Mucosa of stomach (tissue), 1 donor: ENCODE results near the gene PALM.
"Not testable (repeated sequence)": the region's sequence is repeated elsewhere in the genome, so short reads cannot be mapped to it uniquely, and the experiment has no call there.

Experiments
- H3K27me3 ChIP-seq: one replicate; pipeline ENCODE4 v1.7.0; 2013; ENCODE audit warnings: mild to moderate bottlenecking, low read length; ENCODE audit not compliant: control insufficient read depth, insufficient read depth
- H3K36me3 ChIP-seq: one replicate; pipeline ENCODE4 v1.7.0; 2013; ENCODE audit warnings: low read length; ENCODE audit not compliant: control insufficient read depth, insufficient read depth
- H3K4me1 ChIP-seq: one replicate; pipeline ENCODE4 v1.7.0; 2013; ENCODE audit warnings: mild to moderate bottlenecking, low read length; ENCODE audit not compliant: control insufficient read depth, insufficient read depth
- H3K4me3 ChIP-seq: one replicate; pipeline ENCODE4 v1.7.0; 2013; ENCODE audit warnings: low read length
- H3K9ac ChIP-seq: one replicate; pipeline ENCODE4 v1.7.0; 2013; ENCODE audit warnings: mild to moderate bottlenecking, low read length, moderate library complexity
- H3K9me3 ChIP-seq: one replicate; pipeline ENCODE4 v1.7.0; 2013; ENCODE audit warnings: mild to moderate bottlenecking, low read length, moderate library complexity; ENCODE audit not compliant: control insufficient read depth
- donor health status: Pancreatic carcinoma.

PALM gene

GRCh38 chr19:702847-703246, 5.9 kb upstream of the PALM start:
- not testable (repeated sequence) for H3K9ac ChIP-seq, H3K9me3 ChIP-seq, H3K4me3 ChIP-seq, H3K4me1 ChIP-seq, H3K36me3 ChIP-seq, H3K27me3 ChIP-seq

GRCh38 chr19:703329-703650, 5.4 kb upstream of the PALM start:
- Histone ChIP-seq H3K36me3 (no peaks in the 10 kb centered on the region), H3K9me3 (no peaks in the 10 kb centered on the region), H3K4me1 (peaks cover 3% of the 10 kb centered on the region), H3K4me3 (no peak overlapping the region), H3K27me3 (peaks cover 10% of the 10 kb centered on the region), H3K9ac (no peak overlapping the region)

GRCh38 chr19:703651-704446, 4.9 kb upstream of the PALM start:
- Histone ChIP-seq H3K27me3 (peaks cover 13% of the 10 kb centered on the region), H3K4me3 (no peak overlapping the region), H3K4me1 (peaks cover 3% of the 10 kb centered on the region), H3K9ac (no peak overlapping the region), H3K9me3 (no peaks in the 10 kb centered on the region), H3K36me3 (no peaks in the 10 kb centered on the region)

- no peak overlapping the region for H3K4me3 ChIP-seq
- H3K4me1 ChIP-seq: peaks cover 3% of the 10 kb centered on the region
- H3K9me3 ChIP-seq: no peaks in the 10 kb centered on the region
- no peaks in the 10 kb centered on the region for H3K36me3 ChIP-seq
- no peak overlapping the region for H3K9ac ChIP-seq
- H3K27me3 ChIP-seq: peaks cover 16% of the 10 kb centered on the region
These were observed 4.3 kb upstream of the PALM start for GRCh38 chr19:704447-704741.

GRCh38 chr19:709196-709964, 645 bp downstream of the PALM start:
- no peaks in the 10 kb centered on the region for H3K36me3 ChIP-seq
- peaks cover 3% of the 10 kb centered on the region for H3K4me1 ChIP-seq
- no peak overlapping the region for H3K4me3 ChIP-seq
- peaks cover 23% of the 10 kb centered on the region for H3K27me3 ChIP-seq
- no peaks in the 10 kb centered on the region for H3K9me3 ChIP-seq
- H3K9ac ChIP-seq: no peak overlapping the region

GRCh38 chr19:709965-710571, 1.3 kb downstream of the PALM start:
- peaks cover 3% of the 10 kb centered on the region for H3K4me1 ChIP-seq
- peaks cover 22% of the 10 kb centered on the region for H3K27me3 ChIP-seq
- no peaks in the 10 kb centered on the region for H3K9me3 ChIP-seq
- no peak overlapping the region for H3K9ac ChIP-seq
- no peaks in the 10 kb centered on the region for H3K36me3 ChIP-seq
- no peak overlapping the region for H3K4me3 ChIP-seq

GRCh38 chr19:710767-711166, 2.0 kb downstream of the PALM start:
- H3K27me3 ChIP-seq: peaks cover 22% of the 10 kb centered on the region
- H3K9me3 ChIP-seq: no peaks in the 10 kb centered on the region
- H3K4me1 ChIP-seq: peaks cover 3% of the 10 kb centered on the region
- H3K9ac ChIP-seq: no peak overlapping the region
- H3K36me3 ChIP-seq: no peaks in the 10 kb centered on the region
- H3K4me3 ChIP-seq: no peak overlapping the region

GRCh38 chr19:711254-711653, 2.5 kb downstream of the PALM start:
- Histone ChIP-seq H3K9me3 (no peaks in the 10 kb centered on the region), H3K9ac (no peak overlapping the region), H3K36me3 (no peaks in the 10 kb centered on the region), H3K4me1 (peaks cover 3% of the 10 kb centered on the region), H3K27me3 (peaks cover 22% of the 10 kb centered on the region), H3K4me3 (no peak overlapping the region)

GRCh38 chr19:715347-715746, 6.6 kb downstream of the PALM start:
- H3K4me3 ChIP-seq: no peak overlapping the region
- peaks cover 14% of the 10 kb centered on the region for H3K27me3 ChIP-seq

GRCh38 chr19:718251-718951, 9.7 kb downstream of the PALM start:
- H3K9me3 ChIP-seq: no peaks in the 10 kb centered on the region
- no peak overlapping the region for H3K4me3 ChIP-seq
- H3K36me3 ChIP-seq: no peaks in the 10 kb centered on the region
- H3K4me1 ChIP-seq: no peaks in the 10 kb centered on the region
- peaks cover 19% of the 10 kb centered on the region for H3K27me3 ChIP-seq
- no peak overlapping the region for H3K9ac ChIP-seq

More at GRCh38 chr19:715347-715746, 6.6 kb downstream of the PALM start:
- Histone ChIP-seq H3K4me1 (no peaks in the 10 kb centered on the region), H3K9me3 (no peaks in the 10 kb centered on the region), H3K36me3 (no peaks in the 10 kb centered on the region), H3K9ac (no peak overlapping the region)

GRCh38 chr19:718991-719512, 10.3 kb downstream of the PALM start:
- no peaks in the 10 kb centered on the region for H3K9me3 ChIP-seq
- no peak overlapping the region for H3K9ac ChIP-seq
- no peaks in the 10 kb centered on the region for H3K4me1 ChIP-seq
- no peak overlapping the region for H3K4me3 ChIP-seq
- H3K36me3 ChIP-seq: no peaks in the 10 kb centered on the region
- peaks cover 19% of the 10 kb centered on the region for H3K27me3 ChIP-seq
